Glutamatergic neuron (in vitro differentiated cells): Measurements from ENCODE around the gene TMEM72. TPM values are rescaled to one million over a fixed set of nuclear protein-coding genes. Genes with fewer than 3 reads are reported as not detected.
A peak's percentile ranks its signal among the peaks of the same experiment; 100 is the strongest.

Experiments
- DNase-seq: peaks from one replicate; pipeline ENCODE4 v3.0.0; 2022
- H3K27ac Mint-ChIP-seq: one replicate; pipeline ENCODE4 v1.8.0; 2020; ENCODE audit warnings: mild to moderate bottlenecking, mixed read lengths, inconsistent platforms; ENCODE audit not compliant: unreplicated experiment
- H3K27me3 Mint-ChIP-seq: one replicate; pipeline ENCODE4 v1.8.0; 2020; ENCODE audit warnings: mild to moderate bottlenecking, moderate library complexity, mixed read lengths, inconsistent platforms; ENCODE audit not compliant: unreplicated experiment
- H3K36me3 Mint-ChIP-seq: one replicate; pipeline ENCODE4 v1.8.0; 2020; ENCODE audit warnings: mild to moderate bottlenecking, mixed read lengths, inconsistent platforms; ENCODE audit not compliant: unreplicated experiment
- H3K4me1 Mint-ChIP-seq: one replicate; pipeline ENCODE4 v1.8.0; 2020; ENCODE audit warnings: mild to moderate bottlenecking, low read depth, mixed read lengths, inconsistent platforms; ENCODE audit not compliant: unreplicated experiment
- H3K4me3 Mint-ChIP-seq: one replicate; pipeline ENCODE4 v1.8.0; 2020; ENCODE audit warnings: mild to moderate bottlenecking, mixed read lengths, inconsistent platforms; ENCODE audit not compliant: unreplicated experiment
- H3K9me3 Mint-ChIP-seq: one replicate; pipeline ENCODE4 v1.8.0; 2020; ENCODE audit warnings: mild to moderate bottlenecking, moderate library complexity, mixed read lengths, inconsistent platforms; ENCODE audit not compliant: unreplicated experiment
- CTCF ChIP-seq: fragments of 200-600 bp; sonication (generic); IDR thresholded peaks from one replicate; pipeline ENCODE4 v1.5.0; 2021; ENCODE audit not compliant: partially characterized antibody, unreplicated experiment
- total RNA-seq: library from RNA; stranded (reverse); fragmentation: NEBNext Ultra II Directional; extraction: Animal tissue kit (Norgen Biotek cat#: 25700); gene quantifications from one replicate; pipeline ENCODE4 v1.2.1, GENCODE V29; 2021; ENCODE audit not compliant: unreplicated experiment

The TMEM72 gene
- total RNA-seq, 1 donor from 2014 or later = not detected

DNA sequence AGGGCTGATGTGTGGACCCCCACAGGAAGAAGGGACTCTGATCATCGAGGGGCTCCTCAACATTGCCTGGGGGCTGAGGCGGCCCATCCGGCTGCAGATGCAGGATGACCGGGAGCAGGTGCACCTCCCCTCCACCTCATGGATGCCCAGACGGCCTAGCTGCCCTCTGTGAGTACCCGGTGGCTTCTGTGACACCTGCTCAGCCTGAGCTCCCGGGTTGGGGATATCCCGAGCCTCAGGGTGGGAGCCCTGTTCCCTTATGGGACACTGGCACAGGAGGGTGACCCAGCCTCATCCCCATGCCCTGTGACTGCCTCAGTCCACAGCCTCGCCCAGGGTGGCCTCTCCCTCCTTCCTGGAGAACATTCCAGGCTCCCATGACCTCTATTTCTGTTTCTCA lies 71.4 kb downstream of the TMEM72 start:
- Mint-ChIP-seq H3K9me3 (peaks cover 16% of the 10 kb centered on the region), H3K36me3 (no peaks in the 10 kb centered on the region), H3K27me3 (peaks cover 16% of the 10 kb centered on the region), H3K4me3 (peak overlapping the region; percentile 30), H3K4me1 (peaks cover 36% of the 10 kb centered on the region), H3K27ac (no peak overlapping the region)
- no peak for DNase-seq
- no peak for TF ChIP-seq CTCF

GRCh38 chr10:44983066-44983894 lies 72.1 kb downstream of the TMEM72 start:
- Mint-ChIP-seq H3K36me3 (peaks cover under 1% of the 10 kb centered on the region), H3K27ac (no peak overlapping the region), H3K4me1 (peaks cover 36% of the 10 kb centered on the region)

DNA sequence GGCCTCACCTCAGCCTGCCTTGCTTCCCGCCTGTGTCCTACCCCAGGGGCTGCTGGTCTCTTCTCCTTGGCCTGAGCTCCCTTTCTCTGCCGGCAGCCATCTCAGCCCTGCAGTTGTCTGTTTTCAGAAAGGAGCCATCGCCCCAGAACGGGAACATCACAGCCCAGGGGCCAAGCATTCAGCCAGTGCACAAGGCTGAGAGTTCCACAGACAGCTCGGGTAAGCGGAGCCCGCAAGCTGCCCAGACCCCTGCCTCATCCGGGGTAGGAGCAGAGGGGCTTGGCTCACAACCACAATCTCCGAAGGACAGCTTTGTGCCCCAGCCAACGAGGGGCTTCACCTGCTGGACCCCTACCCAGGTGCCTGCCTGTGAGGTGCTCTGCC lies 72.8 kb downstream of the TMEM72 start:
- TF ChIP-seq CTCF = no peak
- no peak overlapping the region for H3K27ac Mint-ChIP-seq
- peaks cover 15% of the 10 kb centered on the region for H3K27me3 Mint-ChIP-seq
- H3K4me1 Mint-ChIP-seq = peaks cover 36% of the 10 kb centered on the region
- H3K4me3 Mint-ChIP-seq = no peak overlapping the region
- peaks cover 12% of the 10 kb centered on the region for H3K9me3 Mint-ChIP-seq
- no peak for DNase-seq
- H3K36me3 Mint-ChIP-seq = peaks cover 5% of the 10 kb centered on the region

More at GRCh38 chr10:44983066-44983894, 72.1 kb downstream of the TMEM72 start:
- peaks cover 16% of the 10 kb centered on the region for H3K27me3 Mint-ChIP-seq
- no peak for TF ChIP-seq CTCF
- no peak for DNase-seq
- no peak overlapping the region for H3K4me3 Mint-ChIP-seq
- H3K9me3 Mint-ChIP-seq = peaks cover 16% of the 10 kb centered on the region

DNA sequence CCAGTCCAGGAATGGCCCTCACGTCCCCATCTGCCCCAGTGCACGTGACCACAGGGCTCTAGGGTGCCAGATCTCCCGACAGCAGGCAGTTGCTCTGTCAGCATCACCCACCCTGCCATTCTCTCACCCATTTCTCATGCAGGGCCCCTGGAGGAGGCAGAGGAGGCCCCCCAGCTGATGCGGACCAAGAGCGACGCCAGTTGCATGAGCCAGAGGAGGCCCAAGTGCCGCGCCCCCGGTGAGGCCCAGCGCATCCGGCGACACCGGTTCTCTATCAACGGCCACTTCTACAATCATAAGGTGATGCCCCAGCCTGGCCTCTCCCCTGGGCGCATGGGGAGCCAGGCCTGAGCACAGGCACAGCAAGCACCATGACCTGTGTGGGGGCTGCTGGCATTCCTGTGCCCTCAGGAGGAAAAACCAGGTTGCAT lies 73.5 kb downstream of the TMEM72 start:
- Mint-ChIP-seq H3K27me3 (peaks cover 15% of the 10 kb centered on the region), H3K4me3 (no peak overlapping the region), H3K9me3 (peaks cover 8% of the 10 kb centered on the region), H3K36me3 (peaks cover 11% of the 10 kb centered on the region), H3K27ac (no peak overlapping the region), H3K4me1 (peaks cover 37% of the 10 kb centered on the region)
- TF ChIP-seq CTCF = no peak
- DNase-seq = no peak

DNA sequence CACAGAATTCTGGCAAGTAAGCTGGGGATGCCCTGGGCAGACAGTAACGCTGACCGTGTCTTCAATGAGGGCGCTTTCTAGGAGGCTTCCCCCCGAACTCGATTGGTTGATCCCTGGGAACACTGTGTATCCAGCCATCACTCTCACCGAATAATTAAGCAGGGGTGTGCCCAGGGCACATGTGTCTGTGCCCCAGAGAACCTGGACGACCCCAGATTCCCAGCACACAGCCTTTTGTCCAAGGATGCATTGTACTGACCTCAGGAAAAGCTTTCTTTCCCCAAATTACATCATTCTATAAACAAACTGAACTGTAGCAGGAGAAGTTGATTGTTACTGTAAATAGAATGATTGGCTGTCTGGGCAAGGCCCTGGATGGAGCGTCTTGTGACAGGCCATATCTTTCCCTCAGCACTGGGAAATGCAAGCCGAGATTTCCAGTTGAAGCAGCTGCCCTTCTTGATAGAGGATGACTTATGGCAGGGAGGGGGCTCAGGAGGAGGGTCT lies 74.1 kb downstream of the TMEM72 start:
- no peak for DNase-seq
- no peak overlapping the region for H3K4me3 Mint-ChIP-seq
- no peak overlapping the region for H3K27ac Mint-ChIP-seq
- peaks cover 15% of the 10 kb centered on the region for H3K27me3 Mint-ChIP-seq
- H3K4me1 Mint-ChIP-seq = peaks cover 37% of the 10 kb centered on the region
- H3K36me3 Mint-ChIP-seq = peaks cover 13% of the 10 kb centered on the region
- no peak for TF ChIP-seq CTCF
- H3K9me3 Mint-ChIP-seq = peaks cover 8% of the 10 kb centered on the region
